GM19467 (cell line): ENCODE results near the gene GLT8D1.
"Not testable (repeated sequence)": the region's sequence is repeated elsewhere in the genome, so short reads cannot be mapped to it uniquely, and the experiment has no call there.

Experiments used
- ATAC-seq: cut with Tn5 transposase; IDR thresholded peaks from one replicate; pipeline ENCODE4 v1.9.1; 2021; ENCODE audit warnings: mild to moderate bottlenecking, moderate library complexity; ENCODE audit not compliant: unreplicated experiment

GLT8D1 gene, protein sequence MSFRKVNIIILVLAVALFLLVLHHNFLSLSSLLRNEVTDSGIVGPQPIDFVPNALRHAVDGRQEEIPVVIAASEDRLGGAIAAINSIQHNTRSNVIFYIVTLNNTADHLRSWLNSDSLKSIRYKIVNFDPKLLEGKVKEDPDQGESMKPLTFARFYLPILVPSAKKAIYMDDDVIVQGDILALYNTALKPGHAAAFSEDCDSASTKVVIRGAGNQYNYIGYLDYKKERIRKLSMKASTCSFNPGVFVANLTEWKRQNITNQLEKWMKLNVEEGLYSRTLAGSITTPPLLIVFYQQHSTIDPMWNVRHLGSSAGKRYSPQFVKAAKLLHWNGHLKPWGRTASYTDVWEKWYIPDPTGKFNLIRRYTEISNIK

GRCh38 chr3:52705688-52706686, at the start of gene GLT8D1, which contains the start of gene SPCS1:
TSS of gene GLT8D1 (minus strand) at chr3:52705791. CDS start at chr3:52700460, 5,331 bp downstream.
TSS of gene SPCS1 (plus strand) at chr3:52706106. CDS start at chr3:52706247, 141 bp downstream.
- peak; percentile 72 for ATAC-seq

DNA sequence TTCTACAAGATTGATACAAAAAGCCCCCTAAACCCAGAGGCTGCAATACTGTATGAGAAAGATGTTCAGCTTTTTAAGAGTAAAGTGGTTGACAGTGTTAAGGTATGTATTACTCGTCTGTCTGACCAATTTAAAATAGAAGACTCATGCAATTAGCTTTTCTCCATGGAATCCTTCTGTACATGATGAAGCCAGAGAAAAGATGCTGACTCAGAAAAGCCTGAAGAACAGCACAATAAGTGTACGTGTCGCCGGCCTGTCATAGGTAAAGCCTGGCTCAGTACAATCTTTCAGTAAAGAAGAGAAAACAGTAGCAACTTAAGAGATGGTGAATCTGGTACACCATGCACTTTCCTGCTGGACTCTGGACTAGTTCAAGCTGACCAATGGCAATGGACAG, 48.8 kb upstream of the GLT8D1 start:
- ATAC-seq: no peak

DNA sequence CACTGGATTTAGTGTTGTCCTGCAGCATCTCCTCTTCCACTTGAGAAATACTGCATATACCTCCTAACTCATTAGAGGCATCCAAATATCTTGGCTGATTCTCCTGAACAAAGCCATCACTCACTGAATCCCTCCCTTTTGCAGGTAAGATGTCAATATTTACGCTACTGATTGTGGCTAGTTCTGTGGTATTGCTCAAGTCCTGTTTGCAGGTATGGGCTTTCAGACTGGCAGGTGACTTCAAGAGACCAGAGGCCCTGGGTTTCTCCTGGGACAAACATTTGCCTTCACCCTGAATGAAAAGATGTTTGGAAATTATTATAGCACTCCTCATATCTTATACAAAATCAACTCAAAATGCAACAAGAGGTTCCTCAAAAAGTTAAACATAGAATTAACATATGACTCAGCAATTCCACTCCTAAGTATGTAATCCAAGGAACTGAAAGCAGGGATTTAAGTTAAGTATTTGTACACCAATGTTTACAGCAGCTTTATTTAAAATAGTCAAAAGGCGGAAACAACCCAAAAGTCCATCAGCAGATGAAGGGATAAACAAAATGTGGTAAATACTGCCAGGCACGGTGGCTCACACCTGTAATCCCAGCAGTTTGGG, 46.6 kb upstream of the GLT8D1 start:
- ATAC-seq: no peak

- ATAC-seq: no peak
These were observed 38.1 kb upstream of the GLT8D1 start for GRCh38 chr3:52743721-52744120.

GRCh38 chr3:52743152-52743551, 37.6 kb upstream of the GLT8D1 start:
- ATAC-seq: no peak

DNA sequence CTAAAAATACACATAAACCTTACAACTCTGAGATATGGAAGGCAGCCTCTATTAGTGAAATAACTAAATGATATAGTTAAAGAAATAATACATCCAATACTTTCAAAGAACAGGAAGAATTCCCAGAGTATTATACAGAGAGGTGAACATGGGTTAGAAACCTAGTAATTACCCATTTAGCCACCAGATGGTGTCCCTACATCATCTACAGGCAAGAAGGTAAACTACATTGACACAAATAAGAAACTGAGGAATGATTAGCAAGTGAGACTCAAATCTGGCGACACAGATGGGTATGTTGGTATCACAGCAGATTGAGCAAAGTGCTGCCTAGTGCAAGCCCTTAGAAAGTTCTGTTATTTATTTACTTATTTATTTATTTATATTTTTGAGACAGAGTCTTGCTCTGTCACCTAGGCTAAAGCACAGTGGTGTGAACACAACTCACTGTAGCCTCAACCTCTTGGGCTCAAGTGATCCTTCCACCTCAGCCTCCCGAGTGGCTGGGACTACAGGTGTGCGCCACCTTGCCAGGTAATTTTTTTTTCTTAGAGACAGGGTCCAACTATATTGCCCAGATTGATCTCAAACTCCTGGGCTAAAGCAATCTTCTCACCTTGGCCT, 36.9 kb upstream of the GLT8D1 start:
- ATAC-seq: no peak

DNA sequence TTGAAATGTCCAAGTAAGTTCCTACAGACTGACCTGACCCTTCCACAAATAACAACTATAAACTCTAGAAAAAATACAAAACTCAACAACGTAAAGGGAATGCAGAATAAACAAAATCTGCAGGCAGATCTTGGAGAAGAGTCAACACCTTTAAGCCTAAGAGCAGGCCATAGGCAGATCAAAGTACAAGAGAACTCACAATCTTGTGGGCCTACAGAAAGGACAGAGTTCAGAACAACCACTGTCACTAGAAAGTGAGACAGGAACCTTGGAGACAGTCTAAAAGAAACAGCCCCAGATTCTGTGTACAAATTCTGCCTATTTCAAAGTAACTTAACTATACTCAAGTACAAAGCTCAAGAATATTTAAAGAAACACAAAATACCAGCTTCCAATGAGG, 34.1 kb upstream of the GLT8D1 start:
- ATAC-seq: no peak

DNA sequence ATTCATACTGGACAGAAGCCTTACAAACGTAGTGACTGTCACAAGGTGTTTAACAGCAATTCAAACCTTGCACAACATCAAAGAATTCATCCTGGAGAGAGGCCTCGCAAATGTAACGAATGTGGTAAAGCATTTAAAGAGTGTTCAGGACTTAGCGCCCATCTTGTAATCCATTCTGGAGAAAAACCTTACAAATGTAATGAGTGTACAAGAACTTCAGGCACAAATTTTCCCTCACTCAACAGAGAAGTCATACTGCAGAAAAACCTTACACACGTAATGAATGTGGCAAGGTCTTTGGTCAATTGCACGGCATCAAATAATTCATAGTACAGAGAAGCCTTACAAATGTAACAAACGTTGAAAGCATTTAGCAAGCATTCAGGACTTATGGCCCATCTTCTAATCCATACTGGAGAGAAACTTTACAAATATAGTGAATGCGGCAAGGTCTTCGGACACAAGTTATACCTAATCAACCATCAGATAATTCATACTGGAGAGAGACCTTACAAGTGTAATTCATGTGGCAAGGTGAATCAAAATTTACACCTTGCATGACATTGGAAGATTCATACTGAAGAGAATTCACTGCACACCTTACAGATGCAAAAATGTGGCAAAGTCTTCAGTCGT, 27.8 kb upstream of the GLT8D1 start:
- no peak for ATAC-seq

GRCh38 chr3:52731590-52731989, 26.0 kb upstream of the GLT8D1 start:
- ATAC-seq: no peak

GRCh38 chr3:52730681-52731080, 25.1 kb upstream of the GLT8D1 start:
- ATAC-seq: no peak

DNA sequence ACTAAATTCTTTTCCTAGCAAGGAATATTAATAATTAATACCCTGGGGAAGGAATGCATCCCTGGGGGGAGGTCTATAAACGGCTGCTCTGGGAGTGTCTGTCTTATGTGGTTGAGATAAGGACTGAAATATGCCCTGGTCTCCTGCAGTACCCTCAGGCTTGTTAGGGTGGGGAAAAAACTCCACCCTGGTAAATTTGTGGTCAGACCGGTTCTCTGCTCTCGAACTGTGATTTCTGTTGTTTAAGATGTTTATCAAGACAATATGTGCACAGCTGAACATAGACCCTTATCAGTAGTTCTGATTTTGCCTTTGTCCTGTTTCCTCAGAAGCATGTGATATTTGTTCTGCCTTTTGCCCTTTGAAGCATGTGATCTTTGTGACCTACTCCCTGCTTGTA, 23.2 kb upstream of the GLT8D1 start:
- not testable (repeated sequence) for ATAC-seq

- no peak for ATAC-seq
These were observed 18.9 kb upstream of the GLT8D1 start for GRCh38 chr3:52724511-52724910.

GRCh38 chr3:52723935-52724334, 18.3 kb upstream of the GLT8D1 start:
- ATAC-seq: no peak

- ATAC-seq: no peak
These were observed 16.9 kb upstream of the GLT8D1 start for GRCh38 chr3:52722491-52722890.

- no peak for ATAC-seq
These were observed 16.1 kb upstream of the GLT8D1 start for GRCh38 chr3:52721730-52722008.

- ATAC-seq: no peak
These were observed 15.6 kb upstream of the GLT8D1 start for GRCh38 chr3:52721002-52721729.

DNA sequence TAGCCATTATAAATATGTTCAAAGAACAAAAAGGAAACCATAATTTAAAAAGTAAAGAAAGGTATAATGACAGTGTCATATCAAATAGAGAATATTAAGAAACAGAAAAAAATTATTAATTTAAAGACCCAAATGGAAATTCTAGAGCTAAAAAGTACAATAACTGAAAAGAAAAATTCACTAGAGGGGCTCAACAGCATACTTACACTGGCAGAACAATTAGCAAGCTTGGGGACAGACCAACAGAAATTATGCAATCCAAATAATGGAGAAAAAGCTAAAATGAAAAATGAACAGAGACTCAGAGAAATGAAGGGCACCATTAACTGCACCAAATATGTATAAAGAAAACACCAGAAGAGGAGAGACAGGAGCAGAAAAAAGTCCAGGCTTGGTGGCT, 14.0 kb upstream of the GLT8D1 start:
- ATAC-seq: no peak

DNA sequence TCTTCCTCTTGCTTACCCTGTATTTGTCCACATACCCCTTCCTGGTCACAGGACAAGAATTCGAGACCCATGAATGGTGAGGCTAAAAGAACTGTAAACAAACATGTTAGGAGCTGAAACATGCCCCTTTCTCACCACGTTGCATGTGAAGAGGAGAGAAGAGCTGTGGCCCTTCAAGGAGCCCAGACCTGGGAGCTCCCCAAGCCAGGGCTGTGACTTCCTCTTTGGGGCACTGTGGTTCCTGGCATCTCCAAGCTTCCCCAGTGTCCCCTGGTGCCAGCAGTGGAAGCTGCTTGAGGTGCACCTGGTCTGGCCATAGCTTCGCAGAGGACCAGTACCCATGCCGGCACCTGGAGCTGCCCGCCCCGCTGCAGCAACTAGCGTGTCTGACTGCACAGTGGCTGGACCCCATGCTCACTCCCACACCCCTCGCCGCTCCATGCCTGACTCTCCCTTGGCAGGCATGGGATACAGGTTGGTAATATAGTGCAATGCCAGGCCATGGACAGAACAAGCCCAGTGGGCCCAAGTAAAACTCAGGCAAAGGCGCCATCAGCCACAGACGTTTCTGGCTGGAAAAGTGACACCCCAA, 10.2 kb upstream of the GLT8D1 start:
- ATAC-seq: no peak
